Prostate gland (tissue), 2 donors: ENCODE measurements around the gene MARCHF11. TPM values are rescaled to one million over a fixed set of nuclear protein-coding genes. Genes with fewer than 3 reads are reported as not detected.

Source experiments
- DNase-seq: peaks from one replicate; pipeline ENCODE4 v3.0.0-alpha.2; 2019; ENCODE audit warnings: low spot score
- H3K27ac ChIP-seq, 2 donors: fragments of 200-600 bp; sonication (generic); 2 replicates each; pipeline ENCODE4 v1.5.1; 2017 to 2019
- H3K27me3 ChIP-seq: fragments of 200-600 bp; sonication (generic); replicated peaks from 2 replicates; pipeline ENCODE4 v1.5.1; 2019; ENCODE audit not compliant: insufficient read depth
- H3K36me3 ChIP-seq, 2 donors: fragments of 200-600 bp; sonication (generic); 1 replicate in 1 of 2; 2 replicates in 1 of 2; pipeline versions ENCODE4 v1.5.1 to v1.8.1; 2017 to 2019
- H3K4me1 ChIP-seq: fragments of 200-600 bp; sonication (generic); replicated peaks from 2 replicates; pipeline ENCODE4 v1.5.1; 2019
- H3K4me3 ChIP-seq, 2 donors: fragments of 200-600 bp; sonication (generic); 2 replicates each; pipeline ENCODE4 v1.5.1; 2017 to 2019
- H3K9me3 ChIP-seq: fragments of 200-600 bp; sonication (generic); 2 replicates; pipeline ENCODE4 v1.5.1; 2017
- POLR2A ChIP-seq: fragments of 450-650 bp; IDR thresholded peaks from one replicate; pipeline ENCODE4 v1.6.1; 2016; ENCODE audit warnings: antibody characterized with exemption, mild to moderate bottlenecking
- POLR2AphosphoS5 ChIP-seq: sonication (generic); formaldehyde crosslinking; IDR thresholded peaks from one replicate; pipeline ENCODE4 v1.6.1; 2017; ENCODE audit warnings: antibody characterized with exemption
- WGBS: methylation state at CpG from one replicate; pipeline ENCODE4 v1.1.5; 2018; 5-methylcytosine and 5-hydroxymethylcytosine counted together
- intact Hi-C: fragments of 100-400 bp; cut with DNase I; formaldehyde crosslinking; loops from one replicate; pipeline ENCODE4 v1.14.2; 2022
- small RNA-seq, 2 donors: library from RNA; depleted of rRNA; stranded (forward); fragments of <200 nt; gene quantifications; one replicate each; pipeline ENCODE3, GENCODE V24; 2016
- total RNA-seq, 2 donors: library from RNA; depleted of rRNA; stranded (reverse); fragments of >200 nt; gene quantifications; one replicate each; pipeline ENCODE4 v1.1.0, GENCODE V29; 2016
- TF ChIP-seq, protein P1 (sequence below), 4 experiments: fragments of 200-600 bp in 2 of 4; fragments of 450-650 bp in 2 of 4; sonication (generic) in 2 of 4; IDR thresholded peaks; 1 replicate in 3 of 4; 2 replicates in 1 of 4; pipeline ENCODE4 v1.5.1; 2016 to 2019; ENCODE audit warnings: antibody characterized with exemption in 4 of 4, mild to moderate bottlenecking in 2 of 4, moderate library complexity in 2 of 4

The MARCHF11 gene
- total RNA-seq, 2 donors from 2014 or later: 8.9 TPM; not detected in 1

DNA sequence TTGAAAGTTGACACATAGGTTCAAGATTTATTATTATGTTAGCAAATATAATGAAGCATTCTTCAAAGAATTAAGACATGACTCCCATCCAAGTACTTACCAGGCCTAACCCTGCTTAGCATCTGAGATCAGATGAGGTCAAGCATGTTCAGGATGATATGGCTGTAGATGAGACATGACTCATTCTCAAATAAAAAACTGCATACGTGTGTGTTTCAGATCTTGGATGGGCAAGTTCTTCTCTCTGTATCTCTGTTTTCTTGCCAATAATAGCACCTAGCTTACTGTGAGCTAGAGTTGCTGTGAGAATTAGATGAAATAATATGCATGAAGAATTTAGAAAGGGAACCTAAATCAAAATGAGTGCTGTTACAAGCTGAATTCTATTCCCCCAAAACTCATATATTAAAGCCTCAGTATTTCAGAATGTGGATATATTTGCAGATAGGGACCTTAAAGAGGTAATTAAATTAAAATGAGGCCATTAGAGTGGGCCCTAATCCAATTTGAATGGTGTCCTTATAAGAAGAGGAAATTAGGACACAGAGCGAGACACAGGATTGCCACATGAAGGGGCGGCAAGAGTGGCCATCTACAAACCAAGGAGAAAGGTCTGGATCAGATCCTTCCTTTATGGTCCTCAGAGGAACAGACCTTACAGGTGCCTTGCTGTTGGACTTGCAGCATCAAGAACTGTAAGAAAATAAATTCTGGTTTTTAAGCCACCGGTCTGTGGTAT, 146.2 kb downstream of the MARCHF11 start:
- WGBS: 86% methylated on average over 4 of the region's 4 CpGs
- Histone ChIP-seq H3K4me1 (no peaks in the 10 kb centered on the region), H3K4me3 (no peak overlapping the region), H3K27me3 (no peaks in the 10 kb centered on the region), H3K27ac (no peak overlapping the region), H3K9me3 (no peaks in the 10 kb centered on the region), H3K36me3 (no peaks in the 10 kb centered on the region)
- TF ChIP-seq POLR2A: no peak
- TF ChIP-seq POLR2AphosphoS5: no peak
- TF ChIP-seq, protein P1, sequence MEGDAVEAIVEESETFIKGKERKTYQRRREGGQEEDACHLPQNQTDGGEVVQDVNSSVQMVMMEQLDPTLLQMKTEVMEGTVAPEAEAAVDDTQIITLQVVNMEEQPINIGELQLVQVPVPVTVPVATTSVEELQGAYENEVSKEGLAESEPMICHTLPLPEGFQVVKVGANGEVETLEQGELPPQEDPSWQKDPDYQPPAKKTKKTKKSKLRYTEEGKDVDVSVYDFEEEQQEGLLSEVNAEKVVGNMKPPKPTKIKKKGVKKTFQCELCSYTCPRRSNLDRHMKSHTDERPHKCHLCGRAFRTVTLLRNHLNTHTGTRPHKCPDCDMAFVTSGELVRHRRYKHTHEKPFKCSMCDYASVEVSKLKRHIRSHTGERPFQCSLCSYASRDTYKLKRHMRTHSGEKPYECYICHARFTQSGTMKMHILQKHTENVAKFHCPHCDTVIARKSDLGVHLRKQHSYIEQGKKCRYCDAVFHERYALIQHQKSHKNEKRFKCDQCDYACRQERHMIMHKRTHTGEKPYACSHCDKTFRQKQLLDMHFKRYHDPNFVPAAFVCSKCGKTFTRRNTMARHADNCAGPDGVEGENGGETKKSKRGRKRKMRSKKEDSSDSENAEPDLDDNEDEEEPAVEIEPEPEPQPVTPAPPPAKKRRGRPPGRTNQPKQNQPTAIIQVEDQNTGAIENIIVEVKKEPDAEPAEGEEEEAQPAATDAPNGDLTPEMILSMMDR (IDR thresholded peaks at IDR 0.05): no peak
- intact Hi-C loops: no loop called here
- DNase-seq: no peak

DNA sequence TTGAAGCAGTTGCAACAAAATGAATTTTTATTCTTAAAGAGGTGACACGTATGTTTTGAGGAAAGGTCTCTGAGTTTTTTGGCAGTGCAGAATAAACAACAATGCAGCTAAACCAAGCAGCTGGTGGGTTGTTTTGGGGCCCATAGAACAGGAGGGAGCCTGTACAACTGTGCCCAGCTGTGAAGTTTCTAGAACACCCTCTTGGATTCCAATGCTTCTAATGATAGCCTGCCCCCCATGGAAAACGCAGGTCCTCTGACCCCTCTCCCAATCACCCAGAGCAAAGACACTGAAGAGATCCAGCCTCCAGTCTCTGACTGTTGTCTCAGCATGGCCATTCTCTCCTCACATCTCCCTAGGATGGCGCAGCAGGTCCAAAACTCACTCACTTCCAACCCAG, 150.9 kb downstream of the MARCHF11 start:
- intact Hi-C loops: no loop called here
- no peaks in the 10 kb centered on the region for H3K9me3 ChIP-seq
- no peaks in the 10 kb centered on the region for H3K36me3 ChIP-seq
- DNase-seq: no peak
- 85% methylated on average over 3 of the region's 3 CpGs for WGBS
- H3K4me1 ChIP-seq: no peaks in the 10 kb centered on the region
- TF ChIP-seq POLR2A: no peak
- TF ChIP-seq, protein P1 (IDR thresholded peaks at IDR 0.05): no peak
- TF ChIP-seq POLR2AphosphoS5: no peak
- no peak overlapping the region for H3K4me3 ChIP-seq
- H3K27ac ChIP-seq: no peak overlapping the region
- no peaks in the 10 kb centered on the region for H3K27me3 ChIP-seq

DNA sequence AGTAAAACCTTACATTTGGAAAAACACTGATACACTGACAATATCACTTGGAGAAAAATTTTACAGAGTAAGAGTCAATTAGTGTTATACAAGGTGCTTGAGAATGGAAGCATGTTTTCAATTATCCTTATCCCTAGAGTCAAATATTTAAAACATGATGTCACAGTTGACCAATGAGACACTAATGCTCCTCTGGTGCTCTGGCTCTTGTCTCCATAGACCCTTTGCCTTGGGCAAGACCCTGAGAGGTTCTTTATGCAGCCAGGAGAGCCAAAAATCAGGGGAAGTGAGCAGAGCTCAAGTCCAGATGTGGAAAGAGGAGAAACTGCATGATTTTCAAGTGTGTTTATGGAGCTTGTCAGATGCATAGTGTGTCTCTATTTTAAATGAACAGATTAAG, 153.9 kb downstream of the MARCHF11 start:
- H3K27me3 ChIP-seq: no peaks in the 10 kb centered on the region
- DNase-seq: no peak
- no peak for TF ChIP-seq POLR2AphosphoS5
- intact Hi-C loops: no loop called here
- H3K27ac ChIP-seq: no peak overlapping the region
- no peaks in the 10 kb centered on the region for H3K4me1 ChIP-seq
- no peaks in the 10 kb centered on the region for H3K36me3 ChIP-seq
- no peaks in the 10 kb centered on the region for H3K9me3 ChIP-seq
- H3K4me3 ChIP-seq: no peak overlapping the region

GRCh38 chr5:16018970-16019369, 160.6 kb downstream of the MARCHF11 start:
- intact Hi-C loops: no loop called here

DNA sequence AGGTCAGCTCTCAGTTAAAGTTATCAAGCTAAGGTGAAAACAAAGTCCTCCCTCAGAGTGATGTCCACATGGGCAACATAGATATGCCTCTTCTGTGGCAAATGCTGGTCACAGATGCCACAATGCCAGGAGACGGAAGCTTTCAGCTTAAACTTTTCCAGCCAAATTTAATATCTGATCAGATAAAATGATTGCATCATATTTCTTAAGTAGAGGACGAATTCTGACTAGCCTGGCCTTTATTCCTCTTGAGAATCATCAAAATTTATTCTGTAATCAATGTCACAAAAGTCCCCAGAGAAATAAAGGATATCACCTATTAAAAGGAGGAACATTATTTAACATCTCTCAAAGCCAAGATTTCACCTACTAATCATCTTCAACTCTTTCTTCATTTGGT, 161.9 kb downstream of the MARCHF11 start:
- no peak for DNase-seq
- 51% methylated on average over 2 of the region's 2 CpGs for WGBS
- Histone ChIP-seq H3K27me3 (no peaks in the 10 kb centered on the region), H3K4me1 (no peaks in the 10 kb centered on the region), H3K9me3 (no peaks in the 10 kb centered on the region), H3K27ac (no peak overlapping the region), H3K36me3 (no peaks in the 10 kb centered on the region), H3K4me3 (no peak overlapping the region)
- intact Hi-C loops: no loop called here
- TF ChIP-seq POLR2A (no peak), POLR2AphosphoS5 (no peak)
- TF ChIP-seq, protein P1 (IDR thresholded peaks at IDR 0.05): no peak

More at GRCh38 chr5:16018970-16019369, 160.6 kb downstream of the MARCHF11 start:
- H3K4me1 ChIP-seq: no peaks in the 10 kb centered on the region
- TF ChIP-seq POLR2AphosphoS5: no peak
- TF ChIP-seq, protein P1 (IDR thresholded peaks at IDR 0.05): no peak
- no peak overlapping the region for H3K4me3 ChIP-seq
- H3K9me3 ChIP-seq: no peaks in the 10 kb centered on the region
- WGBS: 70% methylated on average over 3 of the region's 3 CpGs
- H3K36me3 ChIP-seq: no peaks in the 10 kb centered on the region
- no peak for DNase-seq
- no peak overlapping the region for H3K27ac ChIP-seq
- no peaks in the 10 kb centered on the region for H3K27me3 ChIP-seq

Small RNA genes lying within 50 kb of the gene (small RNA-seq; reads per million reads assigned to genes)
- gene RNA5SP178: 0.09 to 1.1 reads per million in 2 donors
